HEK293 (cell line): ENCODE data around the gene FOXO1.

Experiments
- CTCF ChIA-PET: fragments of 350-600 bp; formaldehyde crosslinking; extraction: SDS; loops from one replicate; lab custom pipeline; 2021; ENCODE audit warnings: antibody characterized with exemption; lab: Yijun Ruan, JAX
- POLR2A ChIA-PET: fragments of 300-600 bp; formaldehyde crosslinking; extraction: SDS; loops from one replicate; lab custom pipeline; 2020; ENCODE audit warnings: antibody characterized with exemption, inconsistent platforms; lab: Yijun Ruan, JAX
- H3K27ac ChIP-seq: fragments of 200-500 bp; sonication (Bioruptor generic); 2 replicates; pipeline ENCODE4 v1.5.1; 2014; ENCODE audit warnings: low read depth, low read length, control low read depth, inconsistent platforms; ENCODE audit errors: extremely low read depth
- H3K36me3 ChIP-seq, 2 experiments: fragments of 200-500 bp in 1 of 2; sonication (Bioruptor generic) in 1 of 2; 1 replicate in 1 of 2; 2 replicates in 1 of 2; pipeline ENCODE4 v1.5.1; 2014 to 2017; ENCODE audit warnings: inconsistent platforms in 2 of 2, low read length in 2 of 2; ENCODE audit not compliant: control insufficient read depth in 2 of 2, insufficient read depth in 1 of 2
- H3K4me1 ChIP-seq: fragments of 200-500 bp; sonication (Bioruptor generic); 2 replicates; pipeline ENCODE4 v1.5.1; 2014; ENCODE audit warnings: mild to moderate bottlenecking, low read length, inconsistent platforms; ENCODE audit not compliant: control insufficient read depth, insufficient read depth
- H3K4me3 ChIP-seq: 2 replicates; pipeline ENCODE4 v1.5.1; 2011; ENCODE audit warnings: low read depth, mild to moderate bottlenecking, control low read depth, low read length, moderate library complexity
- H3K9me3 ChIP-seq: fragments of 200-500 bp; sonication (Bioruptor generic); 2 replicates; pipeline ENCODE4 v1.5.1; 2014; ENCODE audit warnings: low read depth, low read length, inconsistent platforms; ENCODE audit not compliant: control insufficient read depth, insufficient read depth
- KLF8 ChIP-seq: fragments of 450-650 bp; formaldehyde crosslinking; IDR thresholded peaks from 2 replicates; pipeline ENCODE4 v1.5.1; 2016; ENCODE audit warnings: missing biosample characterization, missing genetic modification characterization
- PRDM6 ChIP-seq: fragments of 450-650 bp; formaldehyde crosslinking; IDR thresholded peaks from 2 replicates; pipeline ENCODE4 v1.5.1; 2017; ENCODE audit warnings: missing biosample characterization, missing genetic modification characterization
- SCRT1 ChIP-seq: fragments of 450-650 bp; formaldehyde crosslinking; IDR thresholded peaks from 2 replicates; pipeline ENCODE4 v1.5.1; 2016; ENCODE audit warnings: missing biosample characterization, missing genetic modification characterization, borderline replicate concordance
- SCRT2 ChIP-seq: fragments of 450-650 bp; formaldehyde crosslinking; IDR thresholded peaks from 2 replicates; pipeline ENCODE4 v1.5.1; 2016; ENCODE audit warnings: missing biosample characterization, missing genetic modification characterization
- ZNF23 ChIP-seq: fragments of 450-650 bp; formaldehyde crosslinking; IDR thresholded peaks from 2 replicates; pipeline ENCODE4 v1.5.1; 2016; ENCODE audit warnings: missing biosample characterization, missing genetic modification characterization, borderline replicate concordance
- ZNF416 ChIP-seq: fragments of 450-650 bp; formaldehyde crosslinking; IDR thresholded peaks from 2 replicates; pipeline ENCODE4 v1.5.1; 2016; ENCODE audit warnings: missing biosample characterization, missing genetic modification characterization
- ZNF423 ChIP-seq: fragments of 450-650 bp; formaldehyde crosslinking; IDR thresholded peaks from 2 replicates; pipeline ENCODE4 v1.5.1; 2016; ENCODE audit warnings: missing biosample characterization, missing genetic modification characterization
- ZNF48 ChIP-seq: fragments of 450-650 bp; formaldehyde crosslinking; IDR thresholded peaks from 2 replicates; pipeline ENCODE4 v1.5.1; 2016; ENCODE audit warnings: missing biosample characterization, missing genetic modification characterization
- ZNF561 ChIP-seq: fragments of 450-650 bp; IDR thresholded peaks from 2 replicates; pipeline ENCODE4 v1.5.1; 2018; ENCODE audit warnings: missing biosample characterization, missing genetic modification characterization, borderline replicate concordance
- ZNF596 ChIP-seq: fragments of 450-650 bp; IDR thresholded peaks from 2 replicates; pipeline ENCODE4 v1.5.0; 2018; ENCODE audit warnings: missing biosample characterization, mild to moderate bottlenecking, missing genetic modification characterization, moderate library complexity
- ZNF629 ChIP-seq: fragments of 450-650 bp; formaldehyde crosslinking; IDR thresholded peaks from 2 replicates; pipeline ENCODE4 v1.5.1; 2017; ENCODE audit warnings: missing biosample characterization, missing genetic modification characterization
- ZNF701 ChIP-seq: fragments of 450-650 bp; formaldehyde crosslinking; IDR thresholded peaks from 2 replicates; pipeline ENCODE4 v1.5.1; 2016; ENCODE audit warnings: missing biosample characterization, missing genetic modification characterization
- TF ChIP-seq, protein P1 (sequence below): fragments of 450-650 bp; formaldehyde crosslinking; IDR thresholded peaks from 2 replicates; pipeline ENCODE4 v1.5.1; 2017; ENCODE audit warnings: missing biosample characterization, missing genetic modification characterization
- TF ChIP-seq, protein P2 (sequence below): fragments of 450-650 bp; formaldehyde crosslinking; IDR thresholded peaks from 2 replicates; pipeline ENCODE4 v1.5.1; 2017; ENCODE audit warnings: missing biosample characterization, missing genetic modification characterization

Gene FOXO1

GRCh38 chr13:40581277-40581579 lies 85.2 kb downstream of the FOXO1 start:
- POLR2A ChIA-PET = no interaction called here
- H3K27ac ChIP-seq = no peak overlapping the region
- no peaks in the 10 kb centered on the region for H3K9me3 ChIP-seq
- TF ChIP-seq ZNF629 (tag by site-specific recombination) (no peak), KLF8 (tag by site-specific recombination) (no peak), ZNF423 (tag by site-specific recombination) (no peak), ZNF596 (tag by site-specific recombination) (no peak), ZNF561 (tag by site-specific recombination) (no peak), ZNF23 (tag by site-specific recombination) (no peak), ZNF701 (tag by site-specific recombination) (no peak), ZNF416 (tag by site-specific recombination) (no peak), PRDM6 (tag by site-specific recombination) (no peak)
- H3K4me1 ChIP-seq = peaks cover 2% of the 10 kb centered on the region
- CTCF ChIA-PET = no interaction called here
- no peaks in the 10 kb centered on the region for H3K36me3 ChIP-seq
- H3K4me3 ChIP-seq = no peak overlapping the region

DNA sequence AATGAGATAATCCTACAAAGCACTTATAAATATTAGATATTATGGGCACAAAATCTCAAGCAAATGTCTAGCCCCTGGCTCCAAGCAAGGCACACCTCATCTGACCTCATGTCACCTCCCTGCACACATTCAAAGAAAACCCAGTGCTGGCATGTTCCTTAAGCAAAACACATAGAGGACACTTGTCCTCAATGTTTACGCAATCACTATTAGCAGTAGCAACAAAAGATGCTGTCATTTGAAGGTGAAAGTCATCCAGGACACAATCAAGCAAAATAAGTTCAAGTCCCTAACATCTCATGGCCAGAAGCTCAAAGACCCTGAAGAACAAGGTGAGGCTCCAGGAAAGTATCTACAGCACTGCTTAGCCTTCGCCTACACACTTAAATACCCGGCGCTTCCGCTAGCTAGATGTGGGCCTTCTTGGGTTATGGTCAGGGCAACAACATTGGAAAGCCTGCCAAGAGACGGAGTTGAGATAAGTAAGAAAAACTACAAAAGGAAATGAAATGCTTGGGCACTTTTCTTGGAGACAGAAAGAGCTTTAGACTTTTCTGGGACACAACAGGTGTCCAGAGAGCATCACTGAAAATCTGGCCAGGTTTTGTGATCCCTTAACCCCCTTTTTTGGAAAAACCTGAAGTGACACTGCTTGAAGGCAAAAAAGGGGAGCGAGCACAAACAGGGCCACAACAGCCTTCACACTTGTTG lies 85.7 kb downstream of the FOXO1 start:
- ChIA-PET POLR2A (no interaction called here), CTCF (no interaction called here)
- no peaks in the 10 kb centered on the region for H3K36me3 ChIP-seq
- TF ChIP-seq ZNF561 (tag by site-specific recombination) (no peak), SCRT1 (tag by site-specific recombination) (peak; percentile 59; the same call in 1 of the 2 replicates), SCRT2 (peak; percentile 88)
- H3K9me3 ChIP-seq = no peaks in the 10 kb centered on the region
- no peak overlapping the region for H3K27ac ChIP-seq
- no peak overlapping the region for H3K4me3 ChIP-seq
- H3K4me1 ChIP-seq = peaks cover 2% of the 10 kb centered on the region

- ChIA-PET POLR2A (no interaction called here), CTCF (interaction anchor here (0.6 kb wide), 1 partner anchor 57 kb away, joined by 4 read pairs; no protein-coding TSS in a partner anchor)
- no peaks in the 10 kb centered on the region for H3K36me3 ChIP-seq
- H3K9me3 ChIP-seq = no peaks in the 10 kb centered on the region
- H3K4me1 ChIP-seq = no peaks in the 10 kb centered on the region; the same call in 1 of the 2 replicates
- TF ChIP-seq, protein P1, sequence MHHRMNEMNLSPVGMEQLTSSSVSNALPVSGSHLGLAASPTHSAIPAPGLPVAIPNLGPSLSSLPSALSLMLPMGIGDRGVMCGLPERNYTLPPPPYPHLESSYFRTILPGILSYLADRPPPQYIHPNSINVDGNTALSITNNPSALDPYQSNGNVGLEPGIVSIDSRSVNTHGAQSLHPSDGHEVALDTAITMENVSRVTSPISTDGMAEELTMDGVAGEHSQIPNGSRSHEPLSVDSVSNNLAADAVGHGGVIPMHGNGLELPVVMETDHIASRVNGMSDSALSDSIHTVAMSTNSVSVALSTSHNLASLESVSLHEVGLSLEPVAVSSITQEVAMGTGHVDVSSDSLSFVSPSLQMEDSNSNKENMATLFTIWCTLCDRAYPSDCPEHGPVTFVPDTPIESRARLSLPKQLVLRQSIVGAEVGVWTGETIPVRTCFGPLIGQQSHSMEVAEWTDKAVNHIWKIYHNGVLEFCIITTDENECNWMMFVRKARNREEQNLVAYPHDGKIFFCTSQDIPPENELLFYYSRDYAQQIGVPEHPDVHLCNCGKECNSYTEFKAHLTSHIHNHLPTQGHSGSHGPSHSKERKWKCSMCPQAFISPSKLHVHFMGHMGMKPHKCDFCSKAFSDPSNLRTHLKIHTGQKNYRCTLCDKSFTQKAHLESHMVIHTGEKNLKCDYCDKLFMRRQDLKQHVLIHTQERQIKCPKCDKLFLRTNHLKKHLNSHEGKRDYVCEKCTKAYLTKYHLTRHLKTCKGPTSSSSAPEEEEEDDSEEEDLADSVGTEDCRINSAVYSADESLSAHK (tag by site-specific recombination) = peak; percentile 97
- TF ChIP-seq, protein P2, sequence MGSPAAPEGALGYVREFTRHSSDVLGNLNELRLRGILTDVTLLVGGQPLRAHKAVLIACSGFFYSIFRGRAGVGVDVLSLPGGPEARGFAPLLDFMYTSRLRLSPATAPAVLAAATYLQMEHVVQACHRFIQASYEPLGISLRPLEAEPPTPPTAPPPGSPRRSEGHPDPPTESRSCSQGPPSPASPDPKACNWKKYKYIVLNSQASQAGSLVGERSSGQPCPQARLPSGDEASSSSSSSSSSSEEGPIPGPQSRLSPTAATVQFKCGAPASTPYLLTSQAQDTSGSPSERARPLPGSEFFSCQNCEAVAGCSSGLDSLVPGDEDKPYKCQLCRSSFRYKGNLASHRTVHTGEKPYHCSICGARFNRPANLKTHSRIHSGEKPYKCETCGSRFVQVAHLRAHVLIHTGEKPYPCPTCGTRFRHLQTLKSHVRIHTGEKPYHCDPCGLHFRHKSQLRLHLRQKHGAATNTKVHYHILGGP = no peak
- no peak for TF ChIP-seq ZNF48 (tag by site-specific recombination)
- no peak overlapping the region for H3K27ac ChIP-seq
- no peak overlapping the region for H3K4me3 ChIP-seq
Observed at GRCh38 chr13:40579535-40579934, 86.9 kb downstream of the FOXO1 start.
